ENCODE data around the gene DGKB.

DGKB gene

GRCh38 chr7:14687241-14687640 lies 215.3 kb downstream of the DGKB start:
- DNase-seq (ENCODE audit: low spot score), result no peak

- no peak for DNase-seq (ENCODE audit: low spot score)
Observed at GRCh38 chr7:14685167-14685566, 217.4 kb downstream of the DGKB start.

- no peak for DNase-seq (ENCODE audit: low spot score)
Observed at GRCh38 chr7:14682910-14683465, 219.6 kb downstream of the DGKB start.

GRCh38 chr7:14676896-14677295 lies 225.7 kb downstream of the DGKB start:
- DNase-seq (ENCODE audit: low spot score), result no peak

- DNase-seq (ENCODE audit: low spot score), result no peak
Observed at GRCh38 chr7:14673202-14673601, 229.3 kb downstream of the DGKB start.

- DNase-seq (ENCODE audit: low spot score), result no peak
Observed at GRCh38 chr7:14666913-14667312, 235.6 kb downstream of the DGKB start.

GRCh38 chr7:14666304-14666703 lies 236.2 kb downstream of the DGKB start:
- no peak for DNase-seq (ENCODE audit: low spot score)

- DNase-seq (ENCODE audit: low spot score), result no peak
Observed at GRCh38 chr7:14639801-14640200, 262.8 kb downstream of the DGKB start.

- DNase-seq (ENCODE audit: low spot score), result no peak
Observed at GRCh38 chr7:14639329-14639728, 263.2 kb downstream of the DGKB start.

GRCh38 chr7:14637968-14638367 lies 264.6 kb downstream of the DGKB start:
- no peak for DNase-seq (ENCODE audit: low spot score)

- DNase-seq (ENCODE audit: low spot score), result no peak
Observed at GRCh38 chr7:14635955-14636354, 266.6 kb downstream of the DGKB start.

- DNase-seq (ENCODE audit: low spot score), result no peak
Observed at GRCh38 chr7:14630048-14630447, 272.5 kb downstream of the DGKB start.

- no peak for DNase-seq (ENCODE audit: low spot score)
Observed at GRCh38 chr7:14628516-14628915, 274.0 kb downstream of the DGKB start.

GRCh38 chr7:14626076-14626475 lies 276.5 kb downstream of the DGKB start:
- DNase-seq (ENCODE audit: low spot score), result no peak

- no peak for DNase-seq (ENCODE audit: low spot score)
Observed at GRCh38 chr7:14622559-14622958, 280.0 kb downstream of the DGKB start.

- DNase-seq (ENCODE audit: low spot score), result no peak
Observed at GRCh38 chr7:14606101-14606500, 296.4 kb downstream of the DGKB start.

GRCh38 chr7:14604606-14605005 lies 297.9 kb downstream of the DGKB start:
- no peak for DNase-seq (ENCODE audit: low spot score)

- no peak for DNase-seq (ENCODE audit: low spot score)
Observed at GRCh38 chr7:14602851-14603250, 299.7 kb downstream of the DGKB start.

- no peak for DNase-seq (ENCODE audit: low spot score)
Observed at GRCh38 chr7:14600766-14601367, 301.7 kb downstream of the DGKB start.

- DNase-seq (ENCODE audit: low spot score), result no peak
Observed at GRCh38 chr7:14598978-14599377, 303.6 kb downstream of the DGKB start.

GRCh38 chr7:14596421-14596820 lies 306.1 kb downstream of the DGKB start:
- no peak for DNase-seq (ENCODE audit: low spot score)

GRCh38 chr7:14590206-14590605 lies 312.3 kb downstream of the DGKB start:
- no peak for DNase-seq (ENCODE audit: low spot score)

- no peak for DNase-seq (ENCODE audit: low spot score)
Observed at GRCh38 chr7:14585232-14585631, 317.3 kb downstream of the DGKB start.

GRCh38 chr7:14583518-14583917 lies 319.0 kb downstream of the DGKB start:
- no peak for DNase-seq (ENCODE audit: low spot score)

Data from CD4-positive, alpha-beta T cell treated with Interleukin-6 at 100 ng/mL for 8 hours (primary cell).